Chondrocyte (in vitro differentiated cells): ENCODE measurements around the gene ASPDH. TPM values are rescaled to one million over a fixed set of nuclear protein-coding genes. Genes with fewer than 3 reads are reported as not detected.

Experiments
- DNase-seq: peaks from one replicate; pipeline ENCODE4 v3.0.0; 2021; ENCODE audit warnings: mixed read lengths, low spot score
- H3K27ac Mint-ChIP-seq: one replicate; pipeline ENCODE4 v1.8.0; 2021; ENCODE audit warnings: mild to moderate bottlenecking, moderate library complexity, mixed read lengths; ENCODE audit not compliant: unreplicated experiment
- H3K27me3 Mint-ChIP-seq: 2 replicates; pipeline ENCODE4 v1.8.0; 2021; ENCODE audit warnings: low read depth, mixed read lengths
- H3K36me3 Mint-ChIP-seq: 2 replicates; pipeline ENCODE4 v1.8.0; 2021; ENCODE audit warnings: low read depth, mixed read lengths
- H3K4me1 Mint-ChIP-seq: 2 replicates; pipeline ENCODE4 v1.8.0; 2021; ENCODE audit warnings: low read depth, mild to moderate bottlenecking, mixed read lengths
- H3K4me3 Mint-ChIP-seq: one replicate; pipeline ENCODE4 v1.8.0; 2021; ENCODE audit warnings: mild to moderate bottlenecking, moderate library complexity, mixed read lengths; ENCODE audit not compliant: unreplicated experiment
- H3K9me3 Mint-ChIP-seq: 2 replicates; pipeline ENCODE4 v1.8.0; 2021; ENCODE audit warnings: low read depth, mixed read lengths
- long read RNA-seq: library from polyadenylated mRNA; stranded (forward); transcript quantifications from one replicate; pipeline ENCODE4 v2.0.0, GENCODE V29; 2021
- total RNA-seq: library from RNA; stranded (reverse); gene quantifications from 3 replicates; pipeline ENCODE4 v1.2.1, GENCODE V29; 2021
- TF ChIP-seq, protein P1 (sequence below): fragments of 200-600 bp; sonication (generic); IDR thresholded peaks from 2 replicates; pipeline ENCODE4 v1.5.0; 2021; ENCODE audit warnings: antibody characterized with exemption, mild to moderate bottlenecking, moderate library complexity

Gene ASPDH
- total RNA-seq: not detected in 3 replicates
- long read RNA-seq: 0 reads

DNA sequence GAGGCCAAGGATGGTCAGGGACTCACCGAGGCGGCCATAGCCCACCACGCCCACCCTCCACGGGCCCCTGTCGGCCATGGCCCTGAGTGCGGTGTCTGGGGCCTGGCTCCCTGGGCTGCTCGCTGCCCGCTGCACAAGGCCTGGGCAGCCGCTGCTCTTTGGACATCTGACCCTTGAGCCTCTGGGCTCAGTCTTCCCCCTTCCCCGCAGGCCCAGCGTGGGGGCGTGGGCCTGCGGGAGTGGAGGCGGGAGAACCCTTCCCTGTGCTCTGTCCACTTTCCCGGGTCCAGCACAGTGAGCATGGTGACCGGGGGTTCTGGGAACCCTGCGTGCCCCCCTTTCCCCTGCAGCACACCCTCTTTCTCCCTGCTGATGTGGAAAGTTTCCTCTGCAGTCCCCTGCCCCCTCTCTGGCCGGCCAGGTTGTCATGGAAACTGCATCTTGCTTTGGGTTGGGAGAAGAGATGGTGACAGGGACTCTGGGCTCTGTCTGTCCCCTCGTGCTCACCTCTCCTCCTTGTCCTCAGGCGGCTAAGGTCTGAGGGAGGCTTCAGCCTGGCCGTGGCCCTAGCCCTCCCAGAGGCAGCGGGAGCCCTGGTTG is at the start of gene ASPDH:
Gene ASPDH (minus strand): TSS at position 168 of the 600 bp plus-strand sequence. CDS start 90 bp downstream, at position 78.
- Mint-ChIP-seq H3K4me3 (no peak within 1 kb of the TSS), H3K27me3 (no peaks in the 10 kb centered on the region), H3K9me3 (no peaks in the 10 kb centered on the region), H3K4me1 (peaks cover 22% of the 10 kb centered on the region), H3K36me3 (peaks cover under 1% of the 10 kb centered on the region), H3K27ac (no peak within 1 kb of the TSS)
- peak; percentile 77 for DNase-seq
- TF ChIP-seq, protein P1, sequence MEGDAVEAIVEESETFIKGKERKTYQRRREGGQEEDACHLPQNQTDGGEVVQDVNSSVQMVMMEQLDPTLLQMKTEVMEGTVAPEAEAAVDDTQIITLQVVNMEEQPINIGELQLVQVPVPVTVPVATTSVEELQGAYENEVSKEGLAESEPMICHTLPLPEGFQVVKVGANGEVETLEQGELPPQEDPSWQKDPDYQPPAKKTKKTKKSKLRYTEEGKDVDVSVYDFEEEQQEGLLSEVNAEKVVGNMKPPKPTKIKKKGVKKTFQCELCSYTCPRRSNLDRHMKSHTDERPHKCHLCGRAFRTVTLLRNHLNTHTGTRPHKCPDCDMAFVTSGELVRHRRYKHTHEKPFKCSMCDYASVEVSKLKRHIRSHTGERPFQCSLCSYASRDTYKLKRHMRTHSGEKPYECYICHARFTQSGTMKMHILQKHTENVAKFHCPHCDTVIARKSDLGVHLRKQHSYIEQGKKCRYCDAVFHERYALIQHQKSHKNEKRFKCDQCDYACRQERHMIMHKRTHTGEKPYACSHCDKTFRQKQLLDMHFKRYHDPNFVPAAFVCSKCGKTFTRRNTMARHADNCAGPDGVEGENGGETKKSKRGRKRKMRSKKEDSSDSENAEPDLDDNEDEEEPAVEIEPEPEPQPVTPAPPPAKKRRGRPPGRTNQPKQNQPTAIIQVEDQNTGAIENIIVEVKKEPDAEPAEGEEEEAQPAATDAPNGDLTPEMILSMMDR: no peak

DNA sequence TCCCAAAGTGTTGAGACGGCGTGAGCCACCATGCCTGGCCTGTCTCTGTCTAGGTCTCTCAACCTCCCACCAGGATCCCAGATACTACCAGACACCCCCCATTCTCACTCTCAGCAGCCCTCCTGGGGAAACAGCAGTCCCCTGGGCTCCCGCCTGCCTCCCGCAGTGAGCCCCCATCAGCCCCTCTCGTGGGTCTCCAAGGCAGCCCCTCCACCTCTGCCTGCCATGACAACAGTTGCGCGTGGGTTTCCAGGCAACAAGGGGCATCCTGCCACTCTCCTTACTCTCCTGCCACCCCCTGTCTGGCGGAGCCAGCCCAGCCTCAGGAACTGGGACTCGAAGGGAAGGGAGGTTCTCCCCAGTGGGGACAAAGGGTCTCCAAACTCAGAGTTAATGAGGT is 49.3 kb upstream of the ASPDH start:
- no peaks in the 10 kb centered on the region for H3K9me3 Mint-ChIP-seq
- no peak overlapping the region for H3K27ac Mint-ChIP-seq
- no peaks in the 10 kb centered on the region for H3K4me1 Mint-ChIP-seq
- TF ChIP-seq, protein P1: no peak
- no peak overlapping the region for H3K4me3 Mint-ChIP-seq
- H3K27me3 Mint-ChIP-seq: peaks cover 52% of the 10 kb centered on the region
- H3K36me3 Mint-ChIP-seq: no peaks in the 10 kb centered on the region
- peak; percentile 63 for DNase-seq

DNA sequence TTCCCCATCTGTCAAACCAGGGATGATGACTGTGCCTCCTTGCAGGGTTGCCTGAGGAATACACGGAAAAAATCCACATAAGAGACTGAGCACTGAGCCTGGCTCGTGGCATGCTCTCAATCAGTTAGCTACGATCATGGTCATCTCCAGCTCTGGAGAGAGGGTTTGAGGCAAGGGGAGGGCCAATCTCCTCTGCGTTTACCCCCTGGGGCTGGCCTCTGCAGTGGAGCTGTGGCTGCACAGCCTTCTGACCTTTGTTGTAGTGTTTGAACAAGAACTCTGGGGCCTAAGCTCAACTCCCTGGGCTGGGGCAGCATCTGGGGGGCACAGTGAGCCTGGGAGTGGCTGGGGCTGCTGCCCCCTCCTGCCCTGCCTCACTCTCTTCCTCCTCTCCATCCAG is 48.6 kb upstream of the ASPDH start:
- no peaks in the 10 kb centered on the region for H3K36me3 Mint-ChIP-seq
- H3K27ac Mint-ChIP-seq: no peak overlapping the region
- no peak for DNase-seq
- H3K4me1 Mint-ChIP-seq: no peaks in the 10 kb centered on the region
- no peaks in the 10 kb centered on the region for H3K9me3 Mint-ChIP-seq
- H3K27me3 Mint-ChIP-seq: peaks cover 54% of the 10 kb centered on the region
- TF ChIP-seq, protein P1: no peak
- H3K4me3 Mint-ChIP-seq: no peak overlapping the region

DNA sequence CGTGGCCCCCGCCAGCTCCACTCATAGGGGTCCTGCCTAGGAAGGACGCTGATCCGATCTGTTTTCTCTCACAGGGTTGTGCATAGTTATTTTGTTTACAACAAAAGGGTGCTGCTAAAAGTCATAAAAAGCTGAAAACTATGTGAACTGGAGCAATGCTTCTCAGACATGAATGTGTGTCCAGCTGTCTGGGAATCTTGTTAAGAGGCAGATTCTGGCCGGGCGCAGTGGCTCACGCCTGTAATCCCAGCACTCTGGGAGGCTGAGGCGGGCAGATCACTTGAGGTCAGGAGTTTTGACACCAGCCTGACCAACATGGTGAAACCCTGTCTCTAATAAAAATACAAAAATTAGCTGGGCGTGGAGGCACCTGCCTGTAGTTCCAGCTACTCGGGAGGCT is 45.9 kb upstream of the ASPDH start:
- no peak overlapping the region for H3K27ac Mint-ChIP-seq
- peaks cover 7% of the 10 kb centered on the region for H3K4me1 Mint-ChIP-seq
- H3K4me3 Mint-ChIP-seq: no peak overlapping the region
- H3K9me3 Mint-ChIP-seq: no peaks in the 10 kb centered on the region
- H3K36me3 Mint-ChIP-seq: no peaks in the 10 kb centered on the region
- TF ChIP-seq, protein P1: no peak
- peaks cover 43% of the 10 kb centered on the region for H3K27me3 Mint-ChIP-seq
- DNase-seq: no peak

DNA sequence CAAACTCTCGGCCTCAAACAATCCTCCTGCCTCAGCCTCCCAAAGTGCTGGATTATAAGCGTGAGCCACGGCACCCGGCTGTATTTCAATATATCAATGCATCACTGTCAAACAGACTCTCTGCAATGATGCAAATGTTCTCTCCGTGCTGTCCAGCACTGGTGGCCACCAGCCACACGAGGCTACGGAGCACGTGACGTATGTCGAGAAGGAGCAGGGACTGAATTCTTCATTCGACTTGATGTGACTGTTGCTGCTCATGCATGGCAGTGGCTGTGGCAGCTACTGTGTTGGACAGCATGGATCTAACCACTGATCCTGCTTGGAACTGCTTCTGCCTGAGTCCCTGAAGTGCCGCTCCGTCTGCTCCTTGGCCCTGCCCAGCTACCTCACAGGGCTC is 44.7 kb upstream of the ASPDH start:
- Mint-ChIP-seq H3K36me3 (no peaks in the 10 kb centered on the region), H3K27ac (no peak overlapping the region), H3K27me3 (peaks cover 36% of the 10 kb centered on the region), H3K9me3 (no peaks in the 10 kb centered on the region), H3K4me3 (no peak overlapping the region), H3K4me1 (peaks cover 7% of the 10 kb centered on the region)
- TF ChIP-seq, protein P1: no peak
- DNase-seq: no peak
